RWPE1 (cell line): ENCODE measurements around the gene IFI30.
A peak's percentile ranks its signal among the peaks of the same experiment; 100 is the strongest.

Source experiments
- CTCF ChIA-PET: fragments of 350-600 bp; sonication (Branson Sonifier 250); formaldehyde crosslinking; extraction: SDS; loops from one replicate; lab custom pipeline; 2021; lab: Yijun Ruan, JAX
- POLR2A ChIA-PET: fragments of 400-600 bp; formaldehyde crosslinking; extraction: SDS; loops from one replicate; lab custom pipeline; 2020; ENCODE audit warnings: antibody characterized with exemption; ENCODE audit not compliant: low non-redundant PET; lab: Yijun Ruan, JAX
- DNase-seq: peaks from one replicate; pipeline ENCODE4 v3.0.0; 2012; ENCODE audit warnings: low spot score
- H3K27ac ChIP-seq: fragments of 450-650 bp; 2 replicates; pipeline ENCODE4 v1.5.1; 2017
- TF ChIP-seq, protein P1 (sequence below): fragments of 450-650 bp; conservative IDR thresholded peaks from 2 replicates; pipeline ENCODE4 v1.5.1; 2017; ENCODE audit warnings: low read depth, mild to moderate bottlenecking

Gene IFI30

DNA sequence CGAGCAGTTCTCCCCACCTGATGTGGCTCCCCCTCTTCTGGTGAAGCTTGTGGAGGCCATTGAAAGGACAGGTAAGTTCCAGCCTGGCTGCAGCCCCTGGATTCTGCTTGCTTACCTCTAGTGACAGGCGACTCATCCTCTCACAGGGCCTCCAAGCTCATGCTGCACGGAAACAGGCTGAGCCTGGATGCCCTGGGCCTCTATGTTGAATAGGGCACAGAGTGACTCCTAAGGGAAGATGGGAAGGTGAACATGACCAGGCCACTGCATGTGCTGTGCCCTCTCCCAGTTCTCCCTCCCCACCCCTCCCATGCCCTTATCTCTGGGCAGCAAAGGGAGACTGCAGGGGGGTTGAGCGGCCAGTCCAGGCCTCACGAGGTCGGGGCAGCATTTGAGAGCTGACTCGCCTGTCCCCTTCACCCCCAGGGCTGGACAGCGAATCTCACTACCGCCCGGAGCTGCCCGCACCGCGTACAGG is 13.1 kb upstream of the IFI30 start:
- H3K27ac ChIP-seq: peak overlapping the region; percentile 99
- CTCF ChIA-PET: interaction anchor here (0.6 to 2.6 kb wide), 4 partner anchors 14 to 71 kb away, joined by 3 to 8 read pairs (median 4); partner anchors contain the start of gene IFI30

DNA sequence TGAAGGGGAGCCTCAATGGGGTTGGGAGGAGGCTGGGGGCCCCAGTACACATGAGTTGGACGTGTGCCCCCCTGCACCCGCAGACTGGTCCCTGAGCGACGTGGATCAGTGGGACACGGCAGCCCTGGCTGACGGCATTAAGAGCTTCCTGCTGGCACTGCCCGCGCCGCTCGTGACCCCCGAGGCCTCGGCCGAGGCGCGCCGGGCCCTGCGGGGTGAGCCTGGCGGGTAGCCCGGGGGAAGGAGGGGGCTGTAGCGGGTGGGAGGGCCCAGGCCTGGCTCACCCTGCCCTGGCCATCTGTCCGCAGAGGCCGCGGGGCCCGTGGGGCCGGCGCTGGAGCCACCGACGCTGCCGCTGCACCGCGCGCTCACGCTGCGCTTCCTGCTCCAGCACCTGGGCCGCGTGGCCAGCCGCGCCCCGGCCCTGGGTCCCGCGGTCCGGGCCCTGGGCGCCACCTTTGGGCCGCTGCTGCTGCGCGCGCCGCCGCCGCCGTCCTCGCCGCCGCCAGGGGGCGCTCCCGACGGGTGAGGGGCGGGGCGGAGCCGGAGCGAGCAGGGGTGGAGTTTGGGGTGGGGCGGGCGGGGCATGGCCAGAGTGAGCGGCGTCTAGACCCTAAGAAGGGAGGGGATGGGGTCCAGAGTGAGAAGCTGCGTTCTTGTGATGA is 12.5 kb upstream of the IFI30 start:
- H3K27ac ChIP-seq: peak overlapping the region; percentile 99
- TF ChIP-seq, protein P1, sequence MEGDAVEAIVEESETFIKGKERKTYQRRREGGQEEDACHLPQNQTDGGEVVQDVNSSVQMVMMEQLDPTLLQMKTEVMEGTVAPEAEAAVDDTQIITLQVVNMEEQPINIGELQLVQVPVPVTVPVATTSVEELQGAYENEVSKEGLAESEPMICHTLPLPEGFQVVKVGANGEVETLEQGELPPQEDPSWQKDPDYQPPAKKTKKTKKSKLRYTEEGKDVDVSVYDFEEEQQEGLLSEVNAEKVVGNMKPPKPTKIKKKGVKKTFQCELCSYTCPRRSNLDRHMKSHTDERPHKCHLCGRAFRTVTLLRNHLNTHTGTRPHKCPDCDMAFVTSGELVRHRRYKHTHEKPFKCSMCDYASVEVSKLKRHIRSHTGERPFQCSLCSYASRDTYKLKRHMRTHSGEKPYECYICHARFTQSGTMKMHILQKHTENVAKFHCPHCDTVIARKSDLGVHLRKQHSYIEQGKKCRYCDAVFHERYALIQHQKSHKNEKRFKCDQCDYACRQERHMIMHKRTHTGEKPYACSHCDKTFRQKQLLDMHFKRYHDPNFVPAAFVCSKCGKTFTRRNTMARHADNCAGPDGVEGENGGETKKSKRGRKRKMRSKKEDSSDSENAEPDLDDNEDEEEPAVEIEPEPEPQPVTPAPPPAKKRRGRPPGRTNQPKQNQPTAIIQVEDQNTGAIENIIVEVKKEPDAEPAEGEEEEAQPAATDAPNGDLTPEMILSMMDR: peak; percentile 99
- ChIA-PET CTCF (interaction anchor here (0.5 to 2.6 kb wide), 9 partner anchors 9 to 172 kb away, joined by 3 to 8 read pairs (median 3); partner anchors contain the start of gene IFI30), POLR2A (interaction anchor here (0.6 kb wide), 1 partner anchor 244 kb away, joined by 7 read pairs; no protein-coding TSS in a partner anchor)
- DNase-seq: peak; percentile 80

More for the DNA sequence above, 13.1 kb upstream of the IFI30 start:
- TF ChIP-seq, protein P1: no peak
- POLR2A ChIA-PET: interaction anchor here (0.6 kb wide), 2 partner anchors 243 to 312 kb away, joined by 3 to 7 read pairs; no protein-coding TSS in a partner anchor
- no peak for DNase-seq

DNA sequence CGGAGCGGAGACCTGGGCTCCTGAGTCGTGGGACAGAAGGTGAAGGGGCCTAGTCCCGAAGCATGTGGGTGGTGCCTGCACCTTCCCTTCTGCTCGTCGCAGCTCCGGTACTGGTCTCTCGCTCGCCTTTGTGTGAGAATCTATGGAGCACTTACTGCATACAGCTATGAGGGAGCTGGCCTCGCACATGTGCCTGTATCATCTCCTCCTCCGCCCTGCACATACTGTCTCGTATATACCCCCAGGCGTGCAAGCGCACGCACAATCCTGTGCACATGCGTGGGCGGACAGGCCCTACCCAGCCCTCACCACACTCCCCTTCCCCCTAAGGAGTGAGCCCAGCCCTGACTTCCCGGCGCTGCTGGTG is 12.0 kb upstream of the IFI30 start:
- CTCF ChIA-PET: interaction anchor here (0.6 to 2.6 kb wide), 7 partner anchors 9 to 509 kb away, joined by 3 to 8 read pairs (median 4); no protein-coding TSS in a partner anchor
- POLR2A ChIA-PET: no interaction called here

DNA sequence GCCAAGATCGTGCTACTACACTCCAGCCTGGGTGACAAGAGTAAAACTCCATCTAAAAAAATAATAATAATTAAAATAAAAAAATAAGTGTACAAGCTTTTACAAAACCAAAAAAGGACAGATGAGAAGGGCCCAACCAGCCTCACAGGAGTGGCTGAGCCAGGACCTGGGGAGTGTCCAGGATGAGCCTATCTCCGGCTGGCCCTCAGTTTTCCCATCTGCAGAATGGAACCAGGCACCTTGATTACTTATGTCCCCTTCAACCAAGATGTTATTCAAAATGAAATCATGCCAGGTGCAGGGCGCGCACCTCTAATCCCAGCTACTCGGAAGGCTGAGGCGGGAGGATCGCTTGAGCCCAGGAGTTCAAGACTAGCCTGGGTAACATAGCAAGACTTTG is 9.5 kb upstream of the IFI30 start:
- DNase-seq: no peak
- TF ChIP-seq, protein P1: no peak
- CTCF ChIA-PET: no interaction called here
- POLR2A ChIA-PET: no interaction called here
- peak overlapping the region; percentile 99 for H3K27ac ChIP-seq

More for the DNA sequence above, 12.0 kb upstream of the IFI30 start:
- no peak for DNase-seq
- peak overlapping the region; percentile 99 for H3K27ac ChIP-seq
- TF ChIP-seq, protein P1: no peak; the same call in none of the 2 replicates

DNA sequence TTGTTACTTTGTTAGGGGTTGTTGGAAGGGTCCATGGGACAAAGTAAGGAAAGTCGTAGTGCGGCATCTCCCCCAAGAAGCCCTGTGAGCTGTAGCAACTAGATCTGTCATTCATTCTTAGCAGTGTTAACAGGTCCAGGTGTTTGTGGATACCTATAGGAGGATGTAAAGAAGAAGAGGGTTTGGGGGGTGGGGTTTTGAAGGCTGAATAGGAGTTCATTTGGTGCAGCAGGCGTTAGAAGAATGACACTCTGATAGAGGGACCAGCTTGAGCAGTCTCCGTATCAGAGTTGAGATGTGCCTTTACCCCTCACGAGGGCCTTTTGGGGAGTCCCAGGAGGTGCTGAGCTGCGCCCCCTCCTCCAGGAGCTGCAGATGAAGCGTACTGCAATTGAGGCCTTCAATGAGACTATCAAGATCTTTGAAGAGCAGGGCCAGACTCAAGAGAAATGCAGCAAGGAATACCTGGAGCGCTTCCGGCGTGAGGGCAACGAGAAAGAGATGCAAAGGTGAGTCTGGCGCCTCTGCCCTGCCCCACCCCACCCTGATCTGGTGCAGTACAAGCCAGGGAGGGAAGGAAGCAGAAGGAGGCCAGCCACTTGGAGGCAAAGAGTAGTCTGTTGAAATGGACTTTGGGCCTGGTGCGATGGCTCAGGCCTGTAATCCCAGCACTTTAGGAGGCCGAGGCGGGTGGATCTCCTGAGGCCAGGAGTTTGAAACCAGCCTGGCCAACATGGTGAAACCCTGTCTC is 7.6 kb upstream of the IFI30 start:
- ChIA-PET POLR2A (interaction anchor here (0.6 kb wide), 2 partner anchors 26 to 56 kb away, joined by 4 read pairs; no protein-coding TSS in a partner anchor), CTCF (interaction anchor here (0.6 kb wide), 1 partner anchor 58 kb away, joined by 3 read pairs; no protein-coding TSS in a partner anchor)
- H3K27ac ChIP-seq: peak overlapping the region; percentile 54
- no peak for DNase-seq
- TF ChIP-seq, protein P1: no peak

DNA sequence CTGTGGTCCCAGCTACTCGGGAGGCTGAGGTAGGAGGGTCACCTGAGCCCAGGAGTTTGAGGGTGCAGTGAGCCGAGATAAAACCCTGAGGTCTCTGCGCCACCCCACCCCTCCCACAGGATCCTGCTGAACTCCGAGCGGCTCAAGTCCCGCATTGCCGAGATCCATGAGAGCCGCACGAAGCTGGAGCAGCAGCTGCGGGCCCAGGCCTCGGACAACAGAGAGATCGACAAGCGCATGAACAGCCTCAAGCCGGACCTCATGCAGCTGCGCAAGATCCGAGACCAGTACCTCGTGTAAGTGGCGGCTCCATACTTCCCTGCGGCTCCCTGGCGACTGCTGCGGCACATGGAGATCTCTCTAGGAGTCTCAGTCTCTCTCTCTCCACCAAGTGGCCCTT is 6.6 kb upstream of the IFI30 start:
- POLR2A ChIA-PET: no interaction called here
- peak overlapping the region; percentile 54 for H3K27ac ChIP-seq
- TF ChIP-seq, protein P1: no peak
- DNase-seq: no peak
- CTCF ChIA-PET: interaction anchor here (1.3 to 1.6 kb wide), 2 partner anchors 9 to 15 kb away, joined by 3 to 5 read pairs; partner anchors contain the start of gene PIK3R2
